Neuronal stem cell (in vitro differentiated cells): Measurements from ENCODE around the gene LRRC4.

Source experiments
- DNase-seq: peaks from one replicate; pipeline ENCODE4 v3.0.0-alpha.2; 2013; ENCODE audit warnings: low spot score
- H2AFZ ChIP-seq: one replicate; pipeline ENCODE4 v1.6.1; 2013; ENCODE audit warnings: mild to moderate bottlenecking, low read length, inconsistent platforms
- H2AK5ac ChIP-seq: 2 replicates; pipeline ENCODE4 v1.6.1; 2013; ENCODE audit warnings: low read depth, mild to moderate bottlenecking, inconsistent platforms, low read length, moderate library complexity, mixed read lengths
- H2BK120ac ChIP-seq: 2 replicates; pipeline ENCODE4 v1.6.1; 2013; ENCODE audit warnings: low read depth, mild to moderate bottlenecking, inconsistent platforms, low read length, moderate library complexity, mixed read lengths
- H2BK12ac ChIP-seq: one replicate; pipeline ENCODE4 v1.6.1; 2013; ENCODE audit warnings: low read length, inconsistent platforms
- H2BK15ac ChIP-seq: 2 replicates; pipeline ENCODE4 v1.6.1; 2013; ENCODE audit warnings: mild to moderate bottlenecking, low read length, inconsistent platforms, mixed read lengths
- H2BK5ac ChIP-seq: one replicate; pipeline ENCODE4 v1.6.1; 2013; ENCODE audit warnings: inconsistent platforms, mild to moderate bottlenecking, low read length, moderate library complexity
- H3K14ac ChIP-seq: one replicate; pipeline ENCODE4 v1.6.1; 2013; ENCODE audit warnings: low read length, inconsistent platforms
- H3K18ac ChIP-seq: 2 replicates; pipeline ENCODE4 v1.6.1; 2013; ENCODE audit warnings: low read length, inconsistent platforms
- H3K23ac ChIP-seq: 2 replicates; pipeline ENCODE4 v1.6.1; 2013; ENCODE audit warnings: low read depth, mild to moderate bottlenecking, mixed read lengths, low read length, inconsistent platforms; ENCODE audit not compliant: poor library complexity
- H3K27ac ChIP-seq: replicated peaks from 3 replicates; pipeline ENCODE4 v1.5.1; 2013; ENCODE audit warnings: low read length, inconsistent platforms
- H3K27me3 ChIP-seq, 3 experiments: 2 replicates each; pipeline ENCODE4 v1.6.1; 2013; ENCODE audit warnings: low read length in 3 of 3, mild to moderate bottlenecking in 2 of 3, inconsistent platforms in 1 of 3, low read depth in 1 of 3, mixed read lengths in 1 of 3, moderate library complexity in 1 of 3; ENCODE audit not compliant: control insufficient read depth in 3 of 3, insufficient read depth in 3 of 3
- H3K36me3 ChIP-seq, 2 donors: replicated peaks in 1 of 2; 2 replicates each; pipeline ENCODE4 v1.6.1; 2013; ENCODE audit warnings: low read length in 2 of 2; ENCODE audit not compliant: control insufficient read depth in 2 of 2, insufficient read depth in 2 of 2
- H3K4ac ChIP-seq: 2 replicates; pipeline ENCODE4 v1.6.1; 2013; ENCODE audit warnings: inconsistent platforms, mild to moderate bottlenecking, low read length, moderate library complexity
- H3K4me1 ChIP-seq, 2 donors: 1 replicate in 1 of 2; 2 replicates in 1 of 2; pipeline ENCODE4 v1.6.1; 2013; ENCODE audit warnings: low read length in 2 of 2, low read depth in 1 of 2; ENCODE audit not compliant: control insufficient read depth in 2 of 2, insufficient read depth in 1 of 2
- H3K4me2 ChIP-seq: one replicate; pipeline ENCODE4 v1.6.1; 2013; ENCODE audit warnings: mild to moderate bottlenecking, low read length, inconsistent platforms; ENCODE audit not compliant: insufficient read depth, poor library complexity, severe bottlenecking
- H3K4me3 ChIP-seq, 2 donors: 2 replicates each; pipeline ENCODE4 v1.5.1; 2013; ENCODE audit warnings: low read length in 2 of 2, mild to moderate bottlenecking in 2 of 2, inconsistent platforms in 1 of 2, moderate library complexity in 1 of 2
- H3K79me1 ChIP-seq: one replicate; pipeline ENCODE4 v1.6.1; 2013; ENCODE audit warnings: low read depth, mild to moderate bottlenecking, inconsistent platforms, low read length, moderate library complexity
- H3K9ac ChIP-seq: one replicate; pipeline ENCODE4 v1.6.1; 2013; ENCODE audit warnings: mild to moderate bottlenecking, low read depth, low read length, inconsistent platforms; ENCODE audit not compliant: poor library complexity
- H3K9me3 ChIP-seq, 2 donors: replicated peaks in 1 of 2; 2 replicates each; pipeline versions ENCODE3 to v1.6.1; 2013; ENCODE audit warnings: low read length in 2 of 2, mild to moderate bottlenecking in 2 of 2, inconsistent platforms in 1 of 2, low read depth in 1 of 2, mixed read lengths in 1 of 2, moderate library complexity in 1 of 2; ENCODE audit not compliant: control insufficient read depth in 2 of 2, insufficient read depth in 1 of 2
- H4K8ac ChIP-seq: one replicate; pipeline ENCODE4 v1.6.1; 2013; ENCODE audit warnings: low read depth, mild to moderate bottlenecking, inconsistent platforms, low read length, moderate library complexity
- H4K91ac ChIP-seq: one replicate; pipeline ENCODE4 v1.6.1; 2013; ENCODE audit warnings: low read length, low read depth, mild to moderate bottlenecking, inconsistent platforms; ENCODE audit not compliant: poor library complexity
- WGBS, 2 donors: extraction: QIAGEN DNeasy Blood & Tissue Kit; methylation state at CpG; one replicate each; pipeline ENCODE4 v1.1.7; 2013; ENCODE audit warnings: missing lambda C conversion rate in 2 of 2, mixed read lengths in 1 of 2; ENCODE audit not compliant: insufficient read length in 2 of 2, insufficient replicate concordance in 1 of 2; ENCODE audit errors: extremely low coverage in 2 of 2; 5-methylcytosine and 5-hydroxymethylcytosine counted together

Gene LRRC4

GRCh38 chr7:128027485-128027980 is 3.7 kb downstream of the LRRC4 start:
- Histone ChIP-seq H3K27me3 (no peaks in the 10 kb centered on the region), H4K8ac (no peak overlapping the region), H3K9ac (no peak overlapping the region), H4K91ac (no peak overlapping the region), H3K18ac (no peak overlapping the region), H3K27ac (peak overlapping the region; percentile 50), H3K36me3 (peaks cover 22 to 65% of the 10 kb centered on the region in 2 donors), H2BK120ac (no peak overlapping the region), H3K9me3 (peaks cover 2 to 14% of the 10 kb centered on the region in 2 donors), H2BK5ac (no peak overlapping the region), H3K23ac (no peak overlapping the region), H2BK12ac (no peak overlapping the region), H3K4me3 (peak overlapping the region; percentile 10 to 69), H3K79me1 (peaks cover 16% of the 10 kb centered on the region), H3K14ac (no peak overlapping the region), H3K4me1 (peaks cover 23 to 41% of the 10 kb centered on the region in 2 donors), H2BK15ac (no peak overlapping the region), H2AFZ (no peak overlapping the region), H3K4ac (no peak overlapping the region), H3K4me2 (peak overlapping the region; percentile 45), H2AK5ac (no peak overlapping the region)
- DNase-seq, result no peak
- no CpG with 5 or more reads among the region's 4 CpGs for WGBS, 2 donors

GRCh38 chr7:128026551-128026950 is 4.7 kb downstream of the LRRC4 start:
- Histone ChIP-seq H2BK15ac (no peak overlapping the region), H3K27ac (peak overlapping the region; percentile 8), H4K8ac (no peak overlapping the region), H2BK5ac (no peak overlapping the region), H3K9ac (no peak overlapping the region), H3K4ac (no peak overlapping the region), H3K79me1 (peaks cover 16% of the 10 kb centered on the region), H3K14ac (no peak overlapping the region), H2BK120ac (no peak overlapping the region), H3K4me2 (peak overlapping the region; percentile 47), H2BK12ac (no peak overlapping the region), H3K23ac (no peak overlapping the region), H3K36me3 (peaks cover 22 to 72% of the 10 kb centered on the region in 2 donors), H3K27me3 (no peaks in the 10 kb centered on the region), H3K4me3 (no peak overlapping the region), H2AK5ac (no peak overlapping the region), H3K9me3 (peaks cover 2 to 14% of the 10 kb centered on the region in 2 donors), H4K91ac (no peak overlapping the region), H3K18ac (no peak overlapping the region), H3K4me1 (peaks cover 23 to 43% of the 10 kb centered on the region in 2 donors), H2AFZ (no peak overlapping the region)
- no peak for DNase-seq
- no CpG with 5 or more reads among the region's 2 CpGs for WGBS, 2 donors

GRCh38 chr7:128025819-128026218 is 5.4 kb downstream of the LRRC4 start:
- DNase-seq, result no peak
- H3K36me3 ChIP-seq, result peaks cover 22 to 80% of the 10 kb centered on the region in 2 donors
- no peak overlapping the region for H2BK120ac ChIP-seq
- H3K27me3 ChIP-seq, result no peaks in the 10 kb centered on the region
- no peak overlapping the region for H2AK5ac ChIP-seq
- no peak overlapping the region for H4K91ac ChIP-seq
- H3K4me3 ChIP-seq, result no peak overlapping the region
- H4K8ac ChIP-seq, result no peak overlapping the region
- no peak overlapping the region for H3K14ac ChIP-seq
- peaks cover 16% of the 10 kb centered on the region for H3K79me1 ChIP-seq
- no peak overlapping the region for H3K4ac ChIP-seq
- H3K23ac ChIP-seq, result no peak overlapping the region
- WGBS, 2 donors, result no CpG with 5 or more reads among the region's 2 CpGs
- H3K9ac ChIP-seq, result no peak overlapping the region
- no peak overlapping the region for H2BK15ac ChIP-seq
- H3K9me3 ChIP-seq, result peaks cover 2 to 14% of the 10 kb centered on the region in 2 donors
- no peak overlapping the region for H2BK5ac ChIP-seq
- no peak overlapping the region for H3K27ac ChIP-seq
- H3K4me1 ChIP-seq, result peaks cover 23 to 47% of the 10 kb centered on the region in 2 donors
- no peak overlapping the region for H2AFZ ChIP-seq
- H2BK12ac ChIP-seq, result no peak overlapping the region
- H3K4me2 ChIP-seq, result no peak overlapping the region
- H3K18ac ChIP-seq, result no peak overlapping the region

- Histone ChIP-seq H2BK5ac (no peak overlapping the region), H3K27me3 (no peaks in the 10 kb centered on the region), H2AFZ (no peak overlapping the region), H2AK5ac (no peak overlapping the region), H2BK15ac (no peak overlapping the region), H3K9ac (no peak overlapping the region), H3K36me3 (peaks cover 24 to 83% of the 10 kb centered on the region in 2 donors), H3K4me3 (no peak overlapping the region), H4K8ac (no peak overlapping the region), H3K18ac (no peak overlapping the region), H4K91ac (no peak overlapping the region), H3K14ac (no peak overlapping the region), H2BK12ac (no peak overlapping the region), H3K9me3 (peaks cover 2 to 14% of the 10 kb centered on the region in 2 donors), H2BK120ac (no peak overlapping the region), H3K4ac (no peak overlapping the region), H3K4me2 (no peak overlapping the region), H3K27ac (no peak overlapping the region), H3K4me1 (peaks cover 23 to 50% of the 10 kb centered on the region in 2 donors), H3K23ac (no peak overlapping the region), H3K79me1 (peaks cover 15% of the 10 kb centered on the region)
- WGBS, 2 donors, result no CpG with 5 or more reads among the region's 6 CpGs
- DNase-seq, result no peak
Observed at GRCh38 chr7:128025380-128025779, 5.9 kb downstream of the LRRC4 start.
